ENCODE measurements around the gene BANP. TPM values are rescaled to one million over a fixed set of nuclear protein-coding genes. Genes with fewer than 3 reads are reported as not detected.
"Not testable (repeated sequence)": the region's sequence is repeated elsewhere in the genome, so short reads cannot be mapped to it uniquely, and the experiment has no call there.

BANP gene
- total RNA-seq, 1 donor from 2014 or later, result 36.4 TPM

- not testable (repeated sequence) for DNase-seq
These were observed 154.4 kb downstream of the BANP start for GRCh38 chr16:88105574-88106140.

DNA sequence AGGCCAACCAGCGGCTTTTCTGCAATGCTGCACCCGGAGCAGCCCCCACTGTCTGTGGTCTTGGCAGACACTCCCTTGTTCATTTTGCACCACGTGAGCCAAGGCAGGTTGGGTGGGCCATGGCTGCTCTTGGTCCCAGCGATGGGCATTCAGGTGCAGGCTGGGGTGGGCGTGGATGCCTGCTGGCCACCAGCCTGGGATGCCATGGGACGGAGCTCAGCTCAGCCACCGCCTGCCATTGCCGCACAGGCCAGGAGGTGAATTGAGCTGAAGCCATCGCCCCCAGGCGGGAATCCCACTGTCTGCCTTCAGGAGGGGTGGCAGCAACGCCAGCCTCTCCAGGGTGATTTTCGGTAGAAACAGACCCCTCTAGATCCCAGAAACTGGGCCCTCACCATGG lies 155.3 kb downstream of the BANP start:
- not testable (repeated sequence) for DNase-seq

- no peak for DNase-seq
These were observed 157.5 kb downstream of the BANP start for GRCh38 chr16:88108762-88109161.

DNA sequence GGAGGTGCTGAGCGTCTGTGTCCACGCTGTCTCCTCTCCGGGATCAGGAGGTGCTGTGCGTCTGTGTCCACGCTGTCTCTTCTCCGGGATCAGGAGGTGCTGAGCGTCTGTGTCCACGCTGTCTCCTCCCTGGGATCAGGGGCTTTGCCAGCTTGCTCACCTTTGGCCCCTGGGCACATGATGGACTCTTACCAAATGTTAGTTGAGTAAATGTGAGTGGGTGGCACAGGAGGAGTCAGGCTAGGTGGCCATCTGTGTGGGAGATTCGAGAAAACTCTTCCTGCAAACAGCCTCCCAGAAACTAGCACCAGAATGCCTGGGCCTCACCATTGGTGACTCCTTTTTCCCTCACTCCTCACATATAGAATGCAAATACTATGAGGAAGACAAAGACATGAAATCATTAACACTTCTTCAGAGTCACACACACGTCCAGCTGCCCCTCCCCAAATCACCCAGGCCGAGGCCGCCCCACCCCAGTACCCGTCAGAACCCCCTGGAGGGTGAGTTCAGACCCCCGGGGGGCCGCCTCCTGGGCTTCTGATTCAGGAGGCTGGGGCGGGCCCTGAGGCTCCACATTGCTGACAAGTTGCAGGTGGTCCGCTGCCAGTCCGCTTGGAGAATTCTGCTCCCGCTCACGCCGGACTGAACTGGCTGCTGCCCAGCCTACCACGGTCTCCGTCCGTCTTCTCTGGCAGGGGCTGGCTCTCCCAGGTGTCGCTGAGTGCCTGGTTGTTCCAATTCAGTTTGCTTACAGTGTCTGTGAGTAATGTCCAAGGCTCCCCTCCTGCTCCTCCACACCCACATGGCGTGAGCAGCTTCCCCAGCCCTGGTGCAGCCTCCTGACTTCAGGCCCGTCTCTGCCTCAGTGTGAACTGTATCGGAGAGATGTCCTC lies 158.7 kb downstream of the BANP start:
- DNase-seq, result not testable (repeated sequence)

DNA sequence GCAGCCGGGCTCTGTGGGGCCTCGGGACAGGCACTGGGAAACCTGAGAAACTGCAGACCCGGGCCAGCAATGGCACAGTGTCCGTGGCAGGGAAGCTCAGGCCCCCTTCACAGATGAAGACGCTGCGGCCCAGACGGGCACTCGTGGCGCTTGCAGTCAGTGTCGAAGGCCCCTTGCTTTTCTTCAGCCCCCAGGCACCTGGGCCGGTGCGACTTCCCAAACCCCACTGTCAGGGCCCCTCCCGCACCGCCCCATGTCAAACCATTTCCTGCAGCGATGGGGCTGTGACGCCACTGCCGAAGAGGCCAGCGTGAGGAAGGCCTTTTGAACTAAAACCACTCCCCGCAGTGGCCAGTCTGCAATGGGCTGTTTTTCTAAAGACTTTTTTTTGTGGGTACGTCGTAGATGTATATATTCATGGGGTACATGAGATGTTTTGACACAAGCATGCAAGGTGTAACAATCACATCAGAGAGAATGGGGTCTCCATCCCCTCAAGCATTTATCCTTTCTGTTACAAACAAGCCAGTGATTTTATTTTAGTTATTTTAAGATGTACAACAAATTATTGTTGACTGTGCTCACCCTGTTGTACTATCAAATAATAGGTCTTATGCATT lies 159.8 kb downstream of the BANP start:
- DNase-seq, result not testable (repeated sequence)

DNA sequence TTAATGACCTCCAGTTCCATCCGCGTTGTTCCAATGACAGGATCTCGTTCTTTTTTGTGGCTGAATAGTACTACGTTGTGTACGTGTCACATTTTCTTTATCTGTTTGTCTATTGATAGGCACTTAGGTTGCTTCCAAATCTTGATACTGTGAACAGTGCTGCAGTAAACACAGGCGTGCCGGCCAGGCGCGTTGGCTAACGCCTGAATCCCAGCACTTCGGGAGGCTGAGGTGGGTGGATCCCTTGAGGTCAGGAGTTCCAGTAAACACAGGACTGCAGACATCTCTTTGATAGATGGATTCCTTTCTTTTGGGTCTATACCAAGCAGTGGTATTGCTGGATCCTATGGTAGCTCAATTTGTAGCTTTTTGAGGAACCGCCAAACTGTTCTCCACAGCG lies 160.7 kb downstream of the BANP start:
- DNase-seq, result not testable (repeated sequence)

GRCh38 chr16:88113545-88114045 lies 162.4 kb downstream of the BANP start:
- no peak for DNase-seq

- not testable (repeated sequence) for DNase-seq
These were observed 163.5 kb downstream of the BANP start for GRCh38 chr16:88114541-88115228.

- no peak for DNase-seq
These were observed 164.9 kb downstream of the BANP start for GRCh38 chr16:88116121-88116520.

DNA sequence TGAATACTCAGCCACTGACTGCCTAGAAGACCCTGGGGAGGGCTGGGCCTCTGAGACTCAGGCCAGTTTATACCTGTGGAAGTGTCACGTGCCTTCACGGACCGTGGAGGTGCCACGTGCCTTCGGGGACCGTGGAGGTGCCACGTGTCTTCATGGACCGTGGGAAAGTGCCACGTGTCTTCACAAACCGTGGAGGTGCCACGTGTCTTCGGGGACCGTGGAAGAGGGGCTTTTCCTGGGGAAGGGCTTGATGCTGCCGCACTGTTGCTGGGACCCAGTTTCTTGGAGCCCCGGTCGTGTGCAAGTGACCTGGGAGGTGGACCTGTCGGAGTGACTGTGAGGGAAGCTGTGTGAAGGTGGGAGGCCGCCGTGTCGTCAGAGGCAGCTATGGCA lies 166.2 kb downstream of the BANP start:
- no peak for DNase-seq

GRCh38 chr16:88118376-88118775 lies 167.1 kb downstream of the BANP start:
- DNase-seq, result no peak

- DNase-seq, result peak; percentile 91
These were observed 167.9 kb downstream of the BANP start for GRCh38 chr16:88118852-88119741.

DNA sequence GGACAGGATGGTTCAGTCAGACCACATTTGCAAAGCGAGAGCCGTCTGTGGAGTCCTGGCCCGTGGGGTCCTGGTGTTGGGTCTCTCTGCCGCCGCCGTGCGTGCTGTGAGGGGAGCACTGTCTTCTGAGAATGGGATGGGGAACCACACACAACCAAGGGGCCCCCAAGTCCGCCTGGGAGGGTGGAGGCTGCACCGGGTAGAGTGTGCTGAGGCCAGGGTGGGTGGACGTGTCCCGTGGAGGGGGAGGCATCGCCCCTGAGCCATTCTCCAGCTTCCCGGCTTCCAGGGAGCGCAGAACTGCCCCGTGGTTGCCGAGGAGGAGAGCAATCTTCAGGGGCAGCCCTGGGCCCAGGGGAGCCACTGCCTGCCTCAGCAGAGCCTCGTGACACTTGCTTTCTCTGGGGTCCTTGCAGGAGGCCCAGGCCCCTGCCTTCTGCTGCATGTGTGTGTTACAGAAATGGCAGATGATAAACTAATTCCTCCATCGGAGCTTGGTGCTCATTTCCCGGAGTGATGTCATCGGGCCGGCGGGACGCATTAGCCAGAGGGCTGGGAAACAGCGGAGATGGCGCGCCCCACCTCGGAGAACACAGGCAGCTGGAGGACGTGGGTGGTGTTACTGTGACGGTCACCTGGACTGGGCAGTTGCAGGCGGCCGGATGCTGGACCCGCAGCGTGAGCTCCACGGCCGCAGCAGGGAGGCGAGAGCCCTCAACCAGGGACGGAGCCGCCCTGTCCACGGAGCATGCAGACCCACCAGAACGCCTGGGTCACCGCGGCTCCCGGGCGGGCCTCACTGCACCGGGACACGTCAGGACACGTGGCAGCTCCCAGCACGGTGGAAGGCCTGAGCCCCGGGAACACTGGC lies 168.9 kb downstream of the BANP start:
- DNase-seq, result not testable (repeated sequence)

- no peak for DNase-seq
These were observed 169.6 kb downstream of the BANP start for GRCh38 chr16:88120812-88121211.

GRCh38 chr16:88121391-88121790 lies 170.2 kb downstream of the BANP start:
- not testable (repeated sequence) for DNase-seq

DNA sequence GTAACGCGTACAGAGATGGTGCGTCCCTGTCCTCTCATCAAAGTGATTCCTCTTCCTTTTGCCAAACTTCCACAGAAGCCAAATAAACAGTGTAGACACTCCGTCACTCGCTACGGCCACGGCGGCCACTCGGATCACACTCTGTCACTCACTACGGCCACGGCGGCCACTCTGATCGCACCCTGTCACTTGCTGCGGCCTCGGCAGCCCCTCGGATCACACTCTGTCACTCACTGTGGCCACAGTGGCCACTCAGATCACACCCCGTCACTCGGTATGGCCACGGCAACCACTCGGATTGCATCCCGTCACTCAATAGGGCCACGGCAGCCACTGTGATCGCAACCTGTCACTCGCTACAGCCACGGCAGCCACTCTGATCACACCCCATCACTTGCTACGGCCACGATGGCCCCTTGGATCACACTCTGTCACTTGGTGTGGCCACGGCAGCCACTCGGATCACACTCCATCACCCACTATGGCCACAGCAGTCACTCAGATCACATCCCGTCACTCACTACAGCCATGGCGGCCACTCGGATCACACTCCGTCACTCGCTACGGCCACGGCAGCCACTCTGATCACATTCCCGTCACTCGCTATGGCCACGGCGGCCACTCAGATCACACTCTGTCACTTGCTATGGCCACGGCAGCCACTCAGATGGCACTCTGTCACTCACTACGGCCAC lies 170.8 kb downstream of the BANP start:
- DNase-seq, result no peak
